GM23338 (cell line): ENCODE results near the gene EMC6. TPM values are rescaled to one million over a fixed set of nuclear protein-coding genes. Genes with fewer than 3 reads are reported as not detected.

Source experiments
- ATAC-seq: fragments of 200-7000 bp; cut with Tn5 transposase; 3 replicates; pipeline ENCODE4 v1.9.1; 2020
- DNase-seq: peaks from one replicate; pipeline ENCODE4 v3.0.0-alpha.2; 2015; ENCODE audit warnings: low spot score
- H2AFZ ChIP-seq: fragments of 200-600 bp; sonication (generic); 2 replicates; pipeline ENCODE4 v1.8.0; 2016; ENCODE audit warnings: antibody characterized with exemption, mild to moderate bottlenecking, moderate library complexity
- H3F3A ChIP-seq: fragments of 200-600 bp; sonication (generic); replicated peaks from 2 replicates; pipeline ENCODE4 v1.8.0; 2017; ENCODE audit warnings: antibody characterized with exemption, mixed run types, low read depth
- H3K27ac ChIP-seq: fragments of 200-600 bp; sonication (generic); 2 replicates; pipeline ENCODE4 v1.6.1; 2016; ENCODE audit warnings: low read depth
- H3K27me3 ChIP-seq: fragments of 200-600 bp; sonication (generic); 2 replicates; pipeline ENCODE4 v1.8.0; 2016; ENCODE audit warnings: mild to moderate bottlenecking, mixed run types, moderate library complexity; ENCODE audit not compliant: insufficient read depth
- H3K36me3 ChIP-seq: fragments of 200-600 bp; sonication (generic); 2 replicates; pipeline ENCODE4 v1.8.0; 2016; ENCODE audit warnings: mild to moderate bottlenecking; ENCODE audit not compliant: insufficient read depth
- H3K4me1 ChIP-seq: fragments of 200-600 bp; sonication (generic); 2 replicates; pipeline ENCODE4 v1.8.0; 2016; ENCODE audit warnings: mild to moderate bottlenecking, moderate library complexity; ENCODE audit not compliant: insufficient read depth
- H3K4me2 ChIP-seq: fragments of 200-600 bp; sonication (generic); 2 replicates; pipeline ENCODE4 v1.7.1; 2017; ENCODE audit warnings: mixed run types
- H3K4me3 ChIP-seq: fragments of 200-600 bp; sonication (generic); 2 replicates; pipeline ENCODE4 v1.6.1; 2016; ENCODE audit warnings: mixed run types
- H3K79me2 ChIP-seq: fragments of 200-600 bp; sonication (generic); replicated peaks from 2 replicates; pipeline ENCODE4 v1.8.0; 2017; ENCODE audit warnings: mild to moderate bottlenecking; ENCODE audit not compliant: insufficient read depth
- H3K9me2 ChIP-seq: fragments of 200-600 bp; sonication (generic); 2 replicates; pipeline ENCODE4 v1.8.0; 2017; ENCODE audit not compliant: insufficient read depth
- H4K20me1 ChIP-seq: fragments of 200-600 bp; sonication (generic); replicated peaks from 2 replicates; pipeline ENCODE4 v1.8.0; 2017; ENCODE audit warnings: mild to moderate bottlenecking; ENCODE audit not compliant: insufficient read depth
- H3K27ac Mint-ChIP-seq: 2 replicates; pipeline ENCODE4 v1.8.0; 2020; ENCODE audit warnings: inconsistent platforms, mild to moderate bottlenecking, moderate library complexity, mixed read lengths
- H3K27me3 Mint-ChIP-seq: 3 replicates; pipeline ENCODE4 v1.8.0; 2022; ENCODE audit warnings: low read depth, mild to moderate bottlenecking, moderate library complexity, mixed read lengths, inconsistent platforms; ENCODE audit not compliant: insufficient read depth, poor library complexity
- H3K36me3 Mint-ChIP-seq: 3 replicates; pipeline ENCODE4 v1.8.0; 2021; ENCODE audit warnings: low read depth, mild to moderate bottlenecking, inconsistent platforms, moderate library complexity, mixed read lengths
- H3K4me1 Mint-ChIP-seq: 3 replicates; pipeline ENCODE4 v1.8.0; 2020; ENCODE audit warnings: mild to moderate bottlenecking, inconsistent platforms, mixed read lengths
- H3K4me3 Mint-ChIP-seq: 3 replicates; pipeline ENCODE4 v1.8.0; 2021; ENCODE audit warnings: moderate library complexity, mild to moderate bottlenecking, inconsistent platforms, mixed read lengths
- H3K9me3 Mint-ChIP-seq: 3 replicates; pipeline ENCODE4 v1.8.0; 2020; ENCODE audit warnings: moderate library complexity, mild to moderate bottlenecking, inconsistent platforms, mixed read lengths
- JUNB ChIP-seq: IDR thresholded peaks from one replicate; pipeline ENCODE4 v1.6.1; 2016; ENCODE audit warnings: antibody characterized with exemption; ENCODE audit not compliant: unreplicated experiment
- NANOG ChIP-seq: IDR thresholded peaks from 2 replicates; pipeline ENCODE4 v1.6.1; 2016; ENCODE audit warnings: antibody characterized with exemption, borderline replicate concordance
- POLR2AphosphoS5 ChIP-seq: IDR thresholded peaks from 2 replicates; pipeline ENCODE4 v1.6.1; 2016; ENCODE audit warnings: antibody characterized with exemption, low read depth
- STAT1 ChIP-seq: IDR thresholded peaks from one replicate; pipeline ENCODE4 v1.6.1; 2016; ENCODE audit warnings: antibody characterized with exemption; ENCODE audit not compliant: unreplicated experiment
- polyA plus RNA-seq: library from polyadenylated mRNA; unstranded; fragments of >200 nt; fragmentation: Nextera tagmentation; extraction: Ambion mirVana; gene quantifications from 2 replicates; pipeline ENCODE4 v1.2.1, GENCODE V29; 2016
- total RNA-seq: library from RNA; depleted of rRNA; stranded (reverse); fragments of >200 nt; shearing (Covaris generic); gene quantifications from 2 replicates; pipeline ENCODE4 v1.2.3, GENCODE V29; 2014
- TF ChIP-seq, protein P1 (sequence below): IDR thresholded peaks from 2 replicates; pipeline ENCODE4 v1.6.1; 2016; ENCODE audit warnings: antibody characterized with exemption
- TF ChIP-seq, protein P2 (sequence below), 2 experiments: fragments of 200-600 bp in 1 of 2; sonication (generic) in 1 of 2; conservative IDR thresholded peaks; 2 replicates each; pipeline versions ENCODE4 v1.5.1 to v1.6.1; 2016 to 2017; ENCODE audit warnings: antibody characterized with exemption in 2 of 2, low read depth in 2 of 2, mild to moderate bottlenecking in 2 of 2, moderate library complexity in 1 of 2
- TF ChIP-seq, protein P3 (sequence below): IDR thresholded peaks from one replicate; pipeline ENCODE4 v1.6.1; 2018; ENCODE audit warnings: antibody characterized with exemption; ENCODE audit not compliant: unreplicated experiment
- TF ChIP-seq, protein P4 (sequence below): fragments of 250-450 bp; sonication (Bioruptor Pico); IDR thresholded peaks from 2 replicates; pipeline ENCODE4 v1.5.0; 2020; ENCODE audit warnings: mild to moderate bottlenecking, moderate library complexity

Gene EMC6
- total and polyA plus RNA-seq, 2 experiments from 2014 or later = 48.0 to 230 TPM

DNA sequence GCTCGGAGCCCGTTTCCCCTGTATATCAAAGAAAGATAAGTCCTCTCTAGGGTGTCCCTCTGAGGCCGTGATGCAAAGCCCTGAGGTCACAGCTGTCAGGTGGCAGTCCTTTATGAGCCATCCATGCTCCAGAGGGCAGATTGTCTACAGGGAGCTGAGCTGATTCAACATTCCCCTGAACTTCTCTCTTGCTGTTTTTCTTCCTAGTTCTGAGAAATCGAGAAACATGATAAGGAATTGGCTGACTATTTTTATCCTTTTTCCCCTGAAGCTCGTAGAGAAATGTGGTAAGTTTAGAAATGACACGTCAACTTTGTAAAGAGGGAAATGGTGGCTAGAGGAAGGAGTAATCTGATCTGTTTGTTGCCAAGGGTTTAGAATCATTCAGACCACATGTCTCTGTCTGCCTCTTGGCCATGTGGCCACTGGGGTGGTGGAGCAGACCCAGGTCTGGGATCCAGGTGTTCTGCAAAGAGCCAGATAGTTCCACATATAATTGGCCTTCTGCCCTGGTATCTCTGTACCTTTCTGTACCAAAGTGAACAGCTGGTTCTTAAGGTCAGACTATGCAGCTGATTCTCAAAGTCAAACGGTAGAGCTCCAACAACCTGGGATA lies 28.5 kb upstream of the EMC6 start:
- Histone ChIP-seq H3K4me2 (no peak overlapping the region), H2AFZ (no peak overlapping the region), H3K27ac (peak overlapping the region; percentile 15; the same call in 1 of the 2 replicates), H3K79me2 (peaks cover 21% of the 10 kb centered on the region), H3K27me3 (no peaks in the 10 kb centered on the region), H3F3A (no peaks in the 10 kb centered on the region), H3K9me2 (no peaks in the 10 kb centered on the region), H3K4me1 (peaks cover 7% of the 10 kb centered on the region; the same call in 1 of the 2 replicates), H3K36me3 (no peaks in the 10 kb centered on the region), H4K20me1 (no peaks in the 10 kb centered on the region; the same call in none of the 2 replicates), H3K4me3 (no peak overlapping the region)
- DNase-seq = no peak
- H3K4me3 Mint-ChIP-seq = peak overlapping the region; percentile 1; the same call in 1 of the 3 replicates
- H3K36me3 Mint-ChIP-seq = peaks cover 4% of the 10 kb centered on the region; the same call in 1 of the 3 replicates
- peaks cover 9% of the 10 kb centered on the region for H3K27me3 Mint-ChIP-seq
- ATAC-seq = no peak
- TF ChIP-seq JUNB = no peak
- TF ChIP-seq, protein P1, sequence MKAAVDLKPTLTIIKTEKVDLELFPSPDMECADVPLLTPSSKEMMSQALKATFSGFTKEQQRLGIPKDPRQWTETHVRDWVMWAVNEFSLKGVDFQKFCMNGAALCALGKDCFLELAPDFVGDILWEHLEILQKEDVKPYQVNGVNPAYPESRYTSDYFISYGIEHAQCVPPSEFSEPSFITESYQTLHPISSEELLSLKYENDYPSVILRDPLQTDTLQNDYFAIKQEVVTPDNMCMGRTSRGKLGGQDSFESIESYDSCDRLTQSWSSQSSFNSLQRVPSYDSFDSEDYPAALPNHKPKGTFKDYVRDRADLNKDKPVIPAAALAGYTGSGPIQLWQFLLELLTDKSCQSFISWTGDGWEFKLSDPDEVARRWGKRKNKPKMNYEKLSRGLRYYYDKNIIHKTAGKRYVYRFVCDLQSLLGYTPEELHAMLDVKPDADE = no peak
- no peak for TF ChIP-seq POLR2AphosphoS5
- TF ChIP-seq, protein P2, sequence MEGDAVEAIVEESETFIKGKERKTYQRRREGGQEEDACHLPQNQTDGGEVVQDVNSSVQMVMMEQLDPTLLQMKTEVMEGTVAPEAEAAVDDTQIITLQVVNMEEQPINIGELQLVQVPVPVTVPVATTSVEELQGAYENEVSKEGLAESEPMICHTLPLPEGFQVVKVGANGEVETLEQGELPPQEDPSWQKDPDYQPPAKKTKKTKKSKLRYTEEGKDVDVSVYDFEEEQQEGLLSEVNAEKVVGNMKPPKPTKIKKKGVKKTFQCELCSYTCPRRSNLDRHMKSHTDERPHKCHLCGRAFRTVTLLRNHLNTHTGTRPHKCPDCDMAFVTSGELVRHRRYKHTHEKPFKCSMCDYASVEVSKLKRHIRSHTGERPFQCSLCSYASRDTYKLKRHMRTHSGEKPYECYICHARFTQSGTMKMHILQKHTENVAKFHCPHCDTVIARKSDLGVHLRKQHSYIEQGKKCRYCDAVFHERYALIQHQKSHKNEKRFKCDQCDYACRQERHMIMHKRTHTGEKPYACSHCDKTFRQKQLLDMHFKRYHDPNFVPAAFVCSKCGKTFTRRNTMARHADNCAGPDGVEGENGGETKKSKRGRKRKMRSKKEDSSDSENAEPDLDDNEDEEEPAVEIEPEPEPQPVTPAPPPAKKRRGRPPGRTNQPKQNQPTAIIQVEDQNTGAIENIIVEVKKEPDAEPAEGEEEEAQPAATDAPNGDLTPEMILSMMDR (conservative IDR thresholded peaks at IDR 0.05; ENCODE audit: low read depth in 2 of 2) = no peak
- TF ChIP-seq NANOG = no peak
- TF ChIP-seq, protein P3, sequence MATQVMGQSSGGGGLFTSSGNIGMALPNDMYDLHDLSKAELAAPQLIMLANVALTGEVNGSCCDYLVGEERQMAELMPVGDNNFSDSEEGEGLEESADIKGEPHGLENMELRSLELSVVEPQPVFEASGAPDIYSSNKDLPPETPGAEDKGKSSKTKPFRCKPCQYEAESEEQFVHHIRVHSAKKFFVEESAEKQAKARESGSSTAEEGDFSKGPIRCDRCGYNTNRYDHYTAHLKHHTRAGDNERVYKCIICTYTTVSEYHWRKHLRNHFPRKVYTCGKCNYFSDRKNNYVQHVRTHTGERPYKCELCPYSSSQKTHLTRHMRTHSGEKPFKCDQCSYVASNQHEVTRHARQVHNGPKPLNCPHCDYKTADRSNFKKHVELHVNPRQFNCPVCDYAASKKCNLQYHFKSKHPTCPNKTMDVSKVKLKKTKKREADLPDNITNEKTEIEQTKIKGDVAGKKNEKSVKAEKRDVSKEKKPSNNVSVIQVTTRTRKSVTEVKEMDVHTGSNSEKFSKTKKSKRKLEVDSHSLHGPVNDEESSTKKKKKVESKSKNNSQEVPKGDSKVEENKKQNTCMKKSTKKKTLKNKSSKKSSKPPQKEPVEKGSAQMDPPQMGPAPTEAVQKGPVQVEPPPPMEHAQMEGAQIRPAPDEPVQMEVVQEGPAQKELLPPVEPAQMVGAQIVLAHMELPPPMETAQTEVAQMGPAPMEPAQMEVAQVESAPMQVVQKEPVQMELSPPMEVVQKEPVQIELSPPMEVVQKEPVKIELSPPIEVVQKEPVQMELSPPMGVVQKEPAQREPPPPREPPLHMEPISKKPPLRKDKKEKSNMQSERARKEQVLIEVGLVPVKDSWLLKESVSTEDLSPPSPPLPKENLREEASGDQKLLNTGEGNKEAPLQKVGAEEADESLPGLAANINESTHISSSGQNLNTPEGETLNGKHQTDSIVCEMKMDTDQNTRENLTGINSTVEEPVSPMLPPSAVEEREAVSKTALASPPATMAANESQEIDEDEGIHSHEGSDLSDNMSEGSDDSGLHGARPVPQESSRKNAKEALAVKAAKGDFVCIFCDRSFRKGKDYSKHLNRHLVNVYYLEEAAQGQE = no peak
- no peak for TF ChIP-seq STAT1
- TF ChIP-seq, protein P4, sequence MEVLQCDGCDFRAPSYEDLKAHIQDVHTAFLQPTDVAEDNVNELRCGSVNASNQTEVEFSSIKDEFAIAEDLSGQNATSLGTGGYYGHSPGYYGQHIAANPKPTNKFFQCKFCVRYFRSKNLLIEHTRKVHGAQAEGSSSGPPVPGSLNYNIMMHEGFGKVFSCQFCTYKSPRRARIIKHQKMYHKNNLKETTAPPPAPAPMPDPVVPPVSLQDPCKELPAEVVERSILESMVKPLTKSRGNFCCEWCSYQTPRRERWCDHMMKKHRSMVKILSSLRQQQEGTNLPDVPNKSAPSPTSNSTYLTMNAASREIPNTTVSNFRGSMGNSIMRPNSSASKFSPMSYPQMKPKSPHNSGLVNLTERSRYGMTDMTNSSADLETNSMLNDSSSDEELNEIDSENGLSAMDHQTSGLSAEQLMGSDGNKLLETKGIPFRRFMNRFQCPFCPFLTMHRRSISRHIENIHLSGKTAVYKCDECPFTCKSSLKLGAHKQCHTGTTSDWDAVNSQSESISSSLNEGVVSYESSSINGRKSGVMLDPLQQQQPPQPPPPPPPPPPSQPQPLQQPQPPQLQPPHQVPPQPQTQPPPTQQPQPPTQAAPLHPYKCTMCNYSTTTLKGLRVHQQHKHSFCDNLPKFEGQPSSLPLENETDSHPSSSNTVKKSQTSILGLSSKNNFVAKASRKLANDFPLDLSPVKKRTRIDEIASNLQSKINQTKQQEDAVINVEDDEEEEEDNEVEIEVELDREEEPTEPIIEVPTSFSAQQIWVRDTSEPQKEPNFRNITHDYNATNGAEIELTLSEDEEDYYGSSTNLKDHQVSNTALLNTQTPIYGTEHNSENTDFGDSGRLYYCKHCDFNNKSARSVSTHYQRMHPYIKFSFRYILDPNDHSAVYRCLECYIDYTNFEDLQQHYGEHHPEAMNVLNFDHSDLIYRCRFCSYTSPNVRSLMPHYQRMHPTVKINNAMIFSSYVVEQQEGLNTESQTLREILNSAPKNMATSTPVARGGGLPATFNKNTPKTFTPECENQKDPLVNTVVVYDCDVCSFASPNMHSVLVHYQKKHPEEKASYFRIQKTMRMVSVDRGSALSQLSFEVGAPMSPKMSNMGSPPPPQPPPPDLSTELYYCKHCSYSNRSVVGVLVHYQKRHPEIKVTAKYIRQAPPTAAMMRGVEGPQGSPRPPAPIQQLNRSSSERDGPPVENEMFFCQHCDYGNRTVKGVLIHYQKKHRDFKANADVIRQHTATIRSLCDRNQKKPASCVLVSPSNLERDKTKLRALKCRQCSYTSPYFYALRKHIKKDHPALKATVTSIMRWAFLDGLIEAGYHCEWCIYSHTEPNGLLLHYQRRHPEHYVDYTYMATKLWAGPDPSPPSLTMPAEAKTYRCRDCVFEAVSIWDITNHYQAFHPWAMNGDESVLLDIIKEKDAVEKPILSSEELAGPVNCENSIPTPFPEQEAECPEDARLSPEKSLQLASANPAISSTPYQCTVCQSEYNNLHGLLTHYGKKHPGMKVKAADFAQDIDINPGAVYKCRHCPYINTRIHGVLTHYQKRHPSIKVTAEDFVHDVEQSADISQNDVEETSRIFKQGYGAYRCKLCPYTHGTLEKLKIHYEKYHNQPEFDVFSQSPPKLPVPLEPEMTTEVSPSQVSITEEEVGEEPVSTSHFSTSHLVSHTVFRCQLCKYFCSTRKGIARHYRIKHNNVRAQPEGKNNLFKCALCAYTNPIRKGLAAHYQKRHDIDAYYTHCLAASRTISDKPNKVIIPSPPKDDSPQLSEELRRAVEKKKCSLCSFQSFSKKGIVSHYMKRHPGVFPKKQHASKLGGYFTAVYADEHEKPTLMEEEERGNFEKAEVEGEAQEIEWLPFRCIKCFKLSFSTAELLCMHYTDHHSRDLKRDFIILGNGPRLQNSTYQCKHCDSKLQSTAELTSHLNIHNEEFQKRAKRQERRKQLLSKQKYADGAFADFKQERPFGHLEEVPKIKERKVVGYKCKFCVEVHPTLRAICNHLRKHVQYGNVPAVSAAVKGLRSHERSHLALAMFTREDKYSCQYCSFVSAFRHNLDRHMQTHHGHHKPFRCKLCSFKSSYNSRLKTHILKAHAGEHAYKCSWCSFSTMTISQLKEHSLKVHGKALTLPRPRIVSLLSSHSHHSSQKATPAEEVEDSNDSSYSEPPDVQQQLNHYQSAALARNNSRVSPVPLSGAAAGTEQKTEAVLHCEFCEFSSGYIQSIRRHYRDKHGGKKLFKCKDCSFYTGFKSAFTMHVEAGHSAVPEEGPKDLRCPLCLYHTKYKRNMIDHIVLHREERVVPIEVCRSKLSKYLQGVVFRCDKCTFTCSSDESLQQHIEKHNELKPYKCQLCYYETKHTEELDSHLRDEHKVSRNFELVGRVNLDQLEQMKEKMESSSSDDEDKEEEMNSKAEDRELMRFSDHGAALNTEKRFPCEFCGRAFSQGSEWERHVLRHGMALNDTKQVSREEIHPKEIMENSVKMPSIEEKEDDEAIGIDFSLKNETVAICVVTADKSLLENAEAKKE (CRISPR knock-in tag) = no peak
- peaks cover 14% of the 10 kb centered on the region for H3K4me1 Mint-ChIP-seq
- no peaks in the 10 kb centered on the region for H3K9me3 Mint-ChIP-seq
- H3K27ac Mint-ChIP-seq = peak overlapping the region; percentile 13; the same call in 1 of the 2 replicates
